HepG2 (cell line): ENCODE data around the gene ZNF814.
"Not testable (repeated sequence)": the region's sequence is repeated elsewhere in the genome, so short reads cannot be mapped to it uniquely, and the experiment has no call there.

Source experiments
- CBX5 ChIP-seq: sonication (generic); formaldehyde crosslinking; IDR thresholded peaks from 2 replicates; pipeline ENCODE4 v1.4.0; 2020; ENCODE audit warnings: missing genetic modification reagents, borderline replicate concordance
- MXI1 ChIP-seq: IDR thresholded peaks from 3 replicates; pipeline ENCODE4 v1.6.1; 2012; ENCODE audit warnings: low read depth, low read length, inconsistent platforms, borderline replicate concordance
- PRPF4 ChIP-seq: fragments of 200-400 bp; formaldehyde crosslinking; IDR thresholded peaks from 2 replicates; pipeline ENCODE4 v1.6.1; 2016; ENCODE audit warnings: low read length, low read depth; ENCODE audit not compliant: poor library complexity, severe bottlenecking
- TMF1 ChIP-seq: sonication (generic); formaldehyde crosslinking; IDR thresholded peaks from 2 replicates; pipeline ENCODE4 v1.8.1; 2022; ENCODE audit warnings: low read depth, missing genetic modification reagents
- ZNF207 ChIP-seq: fragments of 450-650 bp; IDR thresholded peaks from 2 replicates; pipeline ENCODE4 v1.6.1; 2016; ENCODE audit warnings: antibody characterized with exemption, borderline replicate concordance
- TF ChIP-seq, protein P1 (sequence below): sonication (generic); formaldehyde crosslinking; IDR thresholded peaks from 2 replicates; pipeline ENCODE4 v1.4.0; 2020; ENCODE audit warnings: missing genetic modification reagents, borderline replicate concordance
- TF ChIP-seq, protein P2 (sequence below): sonication (generic); formaldehyde crosslinking; IDR thresholded peaks from 2 replicates; pipeline ENCODE4 v1.8.0; 2022; ENCODE audit warnings: low read depth, missing genetic modification reagents
- TF ChIP-seq, protein P3 (sequence below): sonication (generic); formaldehyde crosslinking; IDR thresholded peaks from 2 replicates; pipeline ENCODE4 v1.5.0; 2020; ENCODE audit warnings: mild to moderate bottlenecking, missing genetic modification reagents, moderate library complexity

DNA sequence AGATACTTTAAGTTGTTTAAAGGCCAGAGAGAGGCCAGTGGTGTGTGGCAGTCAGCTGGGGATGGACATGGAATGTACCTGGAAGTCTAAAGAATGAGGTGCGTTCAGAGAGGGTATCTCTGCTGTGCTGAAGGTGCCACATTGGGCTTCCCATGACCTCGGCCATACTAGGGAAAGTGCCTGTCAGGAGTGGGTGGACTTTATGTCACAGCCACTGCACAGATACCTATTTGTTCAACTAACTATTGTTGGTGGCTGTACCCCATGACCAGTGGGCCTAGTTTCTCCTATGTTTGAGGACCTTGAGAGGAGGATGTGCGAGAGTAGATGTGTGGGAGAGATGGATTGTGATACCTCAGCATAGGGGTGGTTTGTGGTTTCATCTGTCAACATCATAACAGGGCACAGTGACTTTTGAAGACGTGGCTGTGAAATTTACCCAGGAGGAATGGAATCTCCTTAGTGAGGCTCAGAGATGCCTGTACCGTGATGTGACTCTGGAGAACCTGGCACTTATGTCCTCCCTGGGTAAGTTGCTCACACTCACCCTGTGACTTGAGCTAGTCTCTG is 50.1 kb downstream of the ZNF814 start:
- TF ChIP-seq MXI1; CBX5 (CRISPR knock-in tag); PRPF4; TMF1; ZNF207: not testable (repeated sequence)
- TF ChIP-seq, protein P1, sequence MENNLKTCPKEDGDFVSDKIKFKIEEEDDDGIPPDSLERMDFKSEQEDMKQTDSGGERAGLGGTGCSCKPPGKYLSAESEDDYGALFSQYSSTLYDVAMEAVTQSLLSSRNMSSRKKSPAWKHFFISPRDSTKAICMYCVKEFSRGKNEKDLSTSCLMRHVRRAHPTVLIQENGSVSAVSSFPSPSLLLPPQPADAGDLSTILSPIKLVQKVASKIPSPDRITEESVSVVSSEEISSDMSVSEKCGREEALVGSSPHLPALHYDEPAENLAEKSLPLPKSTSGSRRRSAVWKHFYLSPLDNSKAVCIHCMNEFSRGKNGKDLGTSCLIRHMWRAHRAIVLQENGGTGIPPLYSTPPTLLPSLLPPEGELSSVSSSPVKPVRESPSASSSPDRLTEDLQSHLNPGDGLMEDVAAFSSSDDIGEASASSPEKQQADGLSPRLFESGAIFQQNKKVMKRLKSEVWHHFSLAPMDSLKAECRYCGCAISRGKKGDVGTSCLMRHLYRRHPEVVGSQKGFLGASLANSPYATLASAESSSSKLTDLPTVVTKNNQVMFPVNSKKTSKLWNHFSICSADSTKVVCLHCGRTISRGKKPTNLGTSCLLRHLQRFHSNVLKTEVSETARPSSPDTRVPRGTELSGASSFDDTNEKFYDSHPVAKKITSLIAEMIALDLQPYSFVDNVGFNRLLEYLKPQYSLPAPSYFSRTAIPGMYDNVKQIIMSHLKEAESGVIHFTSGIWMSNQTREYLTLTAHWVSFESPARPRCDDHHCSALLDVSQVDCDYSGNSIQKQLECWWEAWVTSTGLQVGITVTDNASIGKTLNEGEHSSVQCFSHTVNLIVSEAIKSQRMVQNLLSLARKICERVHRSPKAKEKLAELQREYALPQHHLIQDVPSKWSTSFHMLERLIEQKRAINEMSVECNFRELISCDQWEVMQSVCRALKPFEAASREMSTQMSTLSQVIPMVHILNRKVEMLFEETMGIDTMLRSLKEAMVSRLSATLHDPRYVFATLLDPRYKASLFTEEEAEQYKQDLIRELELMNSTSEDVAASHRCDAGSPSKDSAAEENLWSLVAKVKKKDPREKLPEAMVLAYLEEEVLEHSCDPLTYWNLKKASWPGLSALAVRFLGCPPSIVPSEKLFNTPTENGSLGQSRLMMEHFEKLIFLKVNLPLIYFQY (CRISPR knock-in tag) = not testable (repeated sequence)
- TF ChIP-seq, protein P2, sequence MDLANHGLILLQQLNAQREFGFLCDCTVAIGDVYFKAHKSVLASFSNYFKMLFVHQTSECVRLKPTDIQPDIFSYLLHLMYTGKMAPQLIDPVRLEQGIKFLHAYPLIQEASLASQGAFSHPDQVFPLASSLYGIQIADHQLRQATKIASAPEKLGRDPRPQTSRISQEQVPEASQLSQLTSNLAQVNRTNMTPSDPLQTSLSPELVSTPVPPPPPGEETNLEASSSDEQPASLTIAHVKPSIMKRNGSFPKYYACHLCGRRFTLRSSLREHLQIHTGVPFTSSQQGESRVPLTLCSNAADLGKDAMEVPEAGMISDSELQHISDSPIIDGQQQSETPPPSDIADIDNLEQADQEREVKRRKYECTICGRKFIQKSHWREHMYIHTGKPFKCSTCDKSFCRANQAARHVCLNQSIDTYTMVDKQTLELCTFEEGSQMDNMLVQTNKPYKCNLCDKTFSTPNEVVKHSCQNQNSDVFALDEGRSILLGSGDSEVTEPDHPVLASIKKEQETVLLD (CRISPR knock-in tag) = not testable (repeated sequence)
- TF ChIP-seq, protein P3, sequence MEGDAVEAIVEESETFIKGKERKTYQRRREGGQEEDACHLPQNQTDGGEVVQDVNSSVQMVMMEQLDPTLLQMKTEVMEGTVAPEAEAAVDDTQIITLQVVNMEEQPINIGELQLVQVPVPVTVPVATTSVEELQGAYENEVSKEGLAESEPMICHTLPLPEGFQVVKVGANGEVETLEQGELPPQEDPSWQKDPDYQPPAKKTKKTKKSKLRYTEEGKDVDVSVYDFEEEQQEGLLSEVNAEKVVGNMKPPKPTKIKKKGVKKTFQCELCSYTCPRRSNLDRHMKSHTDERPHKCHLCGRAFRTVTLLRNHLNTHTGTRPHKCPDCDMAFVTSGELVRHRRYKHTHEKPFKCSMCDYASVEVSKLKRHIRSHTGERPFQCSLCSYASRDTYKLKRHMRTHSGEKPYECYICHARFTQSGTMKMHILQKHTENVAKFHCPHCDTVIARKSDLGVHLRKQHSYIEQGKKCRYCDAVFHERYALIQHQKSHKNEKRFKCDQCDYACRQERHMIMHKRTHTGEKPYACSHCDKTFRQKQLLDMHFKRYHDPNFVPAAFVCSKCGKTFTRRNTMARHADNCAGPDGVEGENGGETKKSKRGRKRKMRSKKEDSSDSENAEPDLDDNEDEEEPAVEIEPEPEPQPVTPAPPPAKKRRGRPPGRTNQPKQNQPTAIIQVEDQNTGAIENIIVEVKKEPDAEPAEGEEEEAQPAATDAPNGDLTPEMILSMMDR (CRISPR knock-in tag) = not testable (repeated sequence)
